Fibroblast of pulmonary artery (primary cell): ENCODE results near the gene USP5.

Experiments used
- DNase-seq: peaks from one replicate; pipeline ENCODE4 v3.0.0-alpha.2; 2010; ENCODE audit warnings: low read depth
- H3K4me3 ChIP-seq: replicated peaks from 2 replicates; pipeline ENCODE4 v1.5.1; 2011; ENCODE audit warnings: low read depth, mild to moderate bottlenecking, control low read depth, low read length, moderate library complexity
- CTCF ChIP-seq: IDR thresholded peaks from 2 replicates; pipeline ENCODE4 v1.5.1; 2011; ENCODE audit warnings: mild to moderate bottlenecking, control low read depth, low read length, inconsistent platforms; ENCODE audit errors: missing control alignments

Gene USP5

GRCh38 chr12:6817662-6818157 lies 34.2 kb upstream of the USP5 start:
- no peak overlapping the region for H3K4me3 ChIP-seq
- no peak for DNase-seq
- no peak for TF ChIP-seq CTCF

- H3K4me3 ChIP-seq: no peak overlapping the region
- no peak for DNase-seq
- no peak for TF ChIP-seq CTCF
Measured at GRCh38 chr12:6818222-6818621, 33.7 kb upstream of the USP5 start.

- no peak overlapping the region for H3K4me3 ChIP-seq
- no peak for TF ChIP-seq CTCF
- DNase-seq: no peak
Measured at GRCh38 chr12:6818645-6819044, 33.3 kb upstream of the USP5 start.

GRCh38 chr12:6819106-6820030 lies 32.6 kb upstream of the USP5 start:
- H3K4me3 ChIP-seq: no peak overlapping the region
- DNase-seq: no peak

GRCh38 chr12:6820166-6820565 lies 31.8 kb upstream of the USP5 start:
- DNase-seq: no peak
- no peak overlapping the region for H3K4me3 ChIP-seq
- TF ChIP-seq CTCF: no peak

More at GRCh38 chr12:6819106-6820030, 32.6 kb upstream of the USP5 start:
- no peak for TF ChIP-seq CTCF

GRCh38 chr12:6821591-6822425 lies 30.1 kb upstream of the USP5 start, which contains the start of gene GPR162:
Gene GPR162 (plus strand): TSS chr12:6821821. CDS start chr12:6823899, 2,078 bp downstream.
- H3K4me3 ChIP-seq: peak within 1 kb of the TSS; percentile 51
- peak; percentile 63 for DNase-seq
- no peak for TF ChIP-seq CTCF
